NCI-H510A treated with DMSO at 0.1 percent for 48 hours (cell line): Measurements from ENCODE around the gene ST8SIA6.
"Not testable (repeated sequence)": the region's sequence is repeated elsewhere in the genome, so short reads cannot be mapped to it uniquely, and the experiment has no call there.

Experiments
- DNase-seq: peaks from one replicate; lab custom pipeline; 2025; lab: John Stamatoyannopoulos, UW

The ST8SIA6 gene

DNA sequence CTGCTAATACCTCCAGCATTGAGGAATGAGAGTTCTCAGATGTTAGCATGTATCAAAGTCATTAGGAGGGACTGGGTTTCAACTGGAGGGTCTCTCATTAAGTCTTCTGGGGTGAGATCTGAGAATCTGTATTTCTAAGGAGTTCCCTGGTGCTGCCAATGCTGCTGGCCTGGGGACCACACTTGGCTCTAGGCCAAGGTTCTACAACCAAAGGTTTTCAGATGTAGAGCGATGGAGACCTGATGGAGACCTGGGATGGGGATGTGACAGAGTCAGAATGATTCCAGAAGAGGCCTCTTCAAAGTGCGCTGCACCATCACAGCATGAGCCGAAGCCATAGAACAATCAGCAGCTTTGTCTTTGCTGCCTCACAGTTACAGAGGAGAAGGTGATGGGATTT is 27.2 kb downstream of the ST8SIA6 start:
- DNase-seq, result no peak

DNA sequence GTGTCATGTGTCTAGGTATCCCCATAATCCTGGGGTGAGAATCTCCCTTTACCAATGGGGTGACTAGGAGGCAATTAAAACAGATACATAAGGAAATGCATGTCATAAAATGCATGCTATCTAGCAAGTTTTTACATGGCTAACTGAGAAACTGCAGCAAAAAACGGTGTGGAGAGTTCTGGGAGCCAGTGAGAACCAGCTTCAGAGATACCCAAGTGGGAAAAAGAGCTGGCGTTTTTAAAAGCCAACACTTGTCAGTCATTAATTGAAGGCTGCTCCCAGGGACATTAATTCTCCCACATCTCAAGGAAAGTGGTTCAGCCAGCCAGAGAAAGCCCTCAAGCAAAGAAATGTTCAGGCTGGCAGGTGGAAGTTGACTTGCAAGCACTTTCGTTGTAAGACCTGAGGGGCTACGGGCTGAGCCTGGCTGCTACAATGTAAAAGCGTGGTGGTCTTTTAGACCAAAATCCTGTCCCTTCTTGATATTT is 28.1 kb downstream of the ST8SIA6 start:
- DNase-seq, result no peak

DNA sequence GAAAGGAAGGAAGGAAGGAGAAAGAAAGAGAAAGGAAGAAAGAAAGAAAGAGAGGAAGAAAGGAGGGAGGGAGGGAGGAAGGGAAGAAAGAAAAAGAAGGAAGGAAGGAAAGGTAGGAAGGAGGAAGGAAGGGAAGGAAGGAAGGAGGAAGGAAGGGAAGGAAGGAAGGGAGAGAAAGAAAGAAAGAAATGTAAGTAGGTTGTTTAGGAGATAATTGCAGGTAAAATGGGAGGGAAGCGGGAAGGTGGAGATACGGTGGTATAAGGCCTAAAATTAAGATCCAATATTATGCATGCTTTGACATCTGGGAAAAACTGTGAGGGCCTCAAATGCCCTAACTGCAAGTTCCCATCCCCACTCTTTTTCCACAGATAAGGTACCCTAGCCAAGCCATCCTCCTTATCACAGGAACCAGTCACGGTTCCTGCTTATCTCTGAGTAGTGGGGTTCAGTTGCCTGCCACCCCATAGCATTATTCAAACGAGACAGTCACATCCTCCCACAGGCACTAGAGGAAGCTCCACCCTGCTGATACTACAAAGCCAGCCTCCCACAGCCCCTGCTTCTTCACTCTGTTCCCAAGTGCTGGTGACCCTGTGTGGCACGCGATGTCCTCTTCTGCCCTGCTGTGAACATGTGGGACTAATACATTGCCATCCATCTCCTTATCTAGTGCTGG is 28.7 kb downstream of the ST8SIA6 start:
- DNase-seq, result no peak

- no peak for DNase-seq
These were observed 30.7 kb downstream of the ST8SIA6 start for GRCh38 chr10:17423632-17424186.

GRCh38 chr10:17422931-17423330 is 31.5 kb downstream of the ST8SIA6 start:
- no peak for DNase-seq

- DNase-seq, result no peak
These were observed 36.1 kb downstream of the ST8SIA6 start for GRCh38 chr10:17418249-17418648.

- no peak for DNase-seq
These were observed 37.8 kb downstream of the ST8SIA6 start for GRCh38 chr10:17416442-17417211.

- DNase-seq, result no peak
These were observed 39.2 kb downstream of the ST8SIA6 start for GRCh38 chr10:17415046-17415658.

DNA sequence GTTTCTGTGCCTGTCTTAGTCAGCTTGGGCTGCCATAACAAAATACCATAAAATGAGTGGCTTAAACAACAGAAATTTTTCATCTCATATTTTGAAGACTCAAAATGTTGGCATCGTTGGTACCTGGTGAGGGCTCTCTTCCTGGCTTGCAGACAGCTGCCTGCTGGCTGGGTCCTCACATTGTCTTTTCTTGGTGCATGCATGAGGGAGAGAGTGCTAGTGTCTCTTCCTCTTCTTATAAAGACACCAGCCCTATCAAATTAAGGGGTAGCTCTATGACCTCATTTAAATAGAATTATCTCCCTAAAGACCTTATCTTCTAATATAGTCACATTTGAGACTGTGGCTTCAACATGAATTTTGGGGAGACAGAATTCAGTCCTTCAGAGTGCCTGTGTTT is 39.9 kb downstream of the ST8SIA6 start:
- no peak for DNase-seq

GRCh38 chr10:17413876-17414275 is 40.5 kb downstream of the ST8SIA6 start:
- no peak for DNase-seq

DNA sequence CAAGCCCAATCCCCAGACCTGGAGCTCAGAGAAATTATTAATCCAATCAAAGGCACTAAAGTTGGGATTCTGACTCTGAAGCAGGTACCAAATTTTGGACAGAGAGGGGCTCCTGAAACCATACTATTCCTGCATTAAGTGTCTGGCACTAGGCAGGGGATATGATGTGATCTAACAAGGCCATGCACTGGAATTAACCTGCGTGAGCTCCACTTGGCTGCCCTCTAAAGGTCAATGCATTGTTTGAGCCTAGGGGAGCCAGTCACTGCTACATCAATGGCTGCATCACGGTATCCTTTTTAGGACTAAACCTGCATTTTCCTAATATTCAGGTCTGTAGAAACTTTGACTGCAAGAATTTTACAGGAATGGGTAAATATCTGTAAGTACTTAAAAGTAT is 42.1 kb downstream of the ST8SIA6 start:
- DNase-seq, result no peak

GRCh38 chr10:17410907-17411306 is 43.5 kb downstream of the ST8SIA6 start:
- no peak for DNase-seq

- DNase-seq, result no peak
These were observed 45.1 kb downstream of the ST8SIA6 start for GRCh38 chr10:17409170-17409733.

GRCh38 chr10:17407047-17407446 is 47.3 kb downstream of the ST8SIA6 start:
- no peak for DNase-seq

- no peak for DNase-seq
These were observed 48.2 kb downstream of the ST8SIA6 start for GRCh38 chr10:17406036-17406834.

DNA sequence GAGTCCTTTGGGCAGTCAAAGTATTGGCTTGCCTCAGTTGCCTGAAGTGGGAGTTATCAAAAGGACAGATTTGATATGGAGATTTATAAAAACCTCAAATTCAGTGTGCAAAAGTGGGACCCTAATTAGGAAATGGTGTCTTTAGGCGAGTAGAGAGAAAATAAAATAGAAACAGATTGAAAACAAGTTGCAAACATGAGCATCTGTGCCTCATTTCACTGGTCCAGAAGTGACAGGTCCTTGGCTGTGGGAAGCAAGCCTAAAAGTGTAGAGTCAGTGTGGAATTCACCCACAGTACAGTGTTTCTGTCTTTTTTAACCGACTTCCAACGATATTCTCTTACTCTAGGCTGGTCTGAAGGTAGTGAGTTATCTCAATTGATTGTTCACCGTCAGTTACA is 51.2 kb downstream of the ST8SIA6 start:
- DNase-seq, result no peak

GRCh38 chr10:17402040-17402439 is 52.4 kb downstream of the ST8SIA6 start:
- DNase-seq, result not testable (repeated sequence)

GRCh38 chr10:17396004-17396403 is 58.4 kb downstream of the ST8SIA6 start:
- no peak for DNase-seq

GRCh38 chr10:17394854-17395253 is 59.5 kb downstream of the ST8SIA6 start:
- DNase-seq, result no peak

DNA sequence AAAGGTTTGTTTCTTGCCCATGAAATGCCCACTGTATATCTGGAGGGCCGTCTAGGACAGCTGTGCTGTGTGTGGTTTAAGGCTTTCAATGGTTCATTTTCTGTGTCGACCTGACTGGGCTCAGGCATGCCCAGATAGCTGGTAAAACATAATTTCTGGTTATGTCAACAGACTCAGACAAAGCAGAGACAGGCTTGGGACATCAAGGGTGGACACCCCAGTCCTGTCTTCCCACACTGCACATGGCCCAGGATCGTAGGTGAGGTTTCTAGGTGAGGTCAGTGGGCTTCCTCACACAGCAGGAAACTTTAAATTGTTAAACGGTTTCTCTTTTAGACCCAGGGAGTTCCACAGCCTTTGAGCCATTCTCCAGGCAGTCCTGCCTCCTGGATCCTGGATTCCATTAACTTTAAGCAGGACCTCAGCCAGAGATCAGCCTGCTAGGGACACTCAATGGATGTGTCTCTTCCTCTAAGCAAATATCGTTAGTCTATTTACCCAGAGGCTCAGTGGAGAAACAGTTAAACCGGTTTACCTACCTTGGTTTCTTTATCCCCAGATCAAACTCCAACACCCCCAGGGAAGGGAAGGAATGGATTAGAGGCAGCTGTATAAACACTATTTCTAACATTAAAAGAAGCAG is 66.4 kb downstream of the ST8SIA6 start:
- peak; percentile 87 for DNase-seq

DNA sequence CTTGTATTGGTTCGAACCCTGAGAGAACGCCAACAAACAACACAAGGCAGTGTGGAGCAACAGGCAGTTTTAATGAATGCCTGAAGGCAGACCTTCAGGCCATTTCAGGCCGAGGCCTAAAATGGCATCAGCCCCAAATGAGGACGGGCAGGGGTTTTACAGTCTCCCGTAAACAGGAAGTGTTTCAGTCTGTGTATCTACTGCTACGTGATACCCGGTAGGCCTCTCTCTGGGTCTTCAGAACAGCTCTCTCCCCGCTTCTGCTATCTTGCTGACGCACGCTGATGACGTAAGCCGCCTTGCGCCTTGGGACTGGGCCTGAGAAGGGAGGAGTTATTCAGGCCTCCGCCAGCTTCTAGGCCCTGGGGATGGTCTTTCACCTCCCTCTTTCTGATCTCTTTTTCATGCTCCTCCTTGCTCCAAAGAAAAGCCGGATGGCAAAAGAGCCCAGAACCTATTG is 67.7 kb downstream of the ST8SIA6 start:
- DNase-seq, result peak; percentile 81
